ENCODE data around the gene CACNA1I.

DNA sequence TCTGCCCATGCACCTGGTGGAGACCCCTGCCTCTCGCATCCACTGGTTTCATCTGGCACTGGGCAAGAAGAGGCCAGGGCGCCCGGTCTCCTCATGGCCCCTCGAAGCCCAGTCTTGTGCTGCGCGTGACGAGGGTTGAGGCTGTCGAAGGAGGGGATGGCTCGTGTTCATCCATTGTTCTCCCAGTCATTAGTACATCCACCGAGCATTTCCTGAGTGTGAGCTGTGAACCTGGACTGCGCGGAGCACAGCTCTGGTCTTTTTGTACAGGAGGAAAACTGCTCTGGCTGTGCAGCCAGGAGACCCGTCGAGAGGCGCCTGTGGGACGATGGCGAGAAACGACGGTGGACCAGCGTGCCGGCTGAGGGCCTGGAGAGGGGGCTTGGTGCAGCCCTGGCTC, 6.8 kb downstream of the CACNA1I start:
- TF ChIP-seq, protein P1, sequence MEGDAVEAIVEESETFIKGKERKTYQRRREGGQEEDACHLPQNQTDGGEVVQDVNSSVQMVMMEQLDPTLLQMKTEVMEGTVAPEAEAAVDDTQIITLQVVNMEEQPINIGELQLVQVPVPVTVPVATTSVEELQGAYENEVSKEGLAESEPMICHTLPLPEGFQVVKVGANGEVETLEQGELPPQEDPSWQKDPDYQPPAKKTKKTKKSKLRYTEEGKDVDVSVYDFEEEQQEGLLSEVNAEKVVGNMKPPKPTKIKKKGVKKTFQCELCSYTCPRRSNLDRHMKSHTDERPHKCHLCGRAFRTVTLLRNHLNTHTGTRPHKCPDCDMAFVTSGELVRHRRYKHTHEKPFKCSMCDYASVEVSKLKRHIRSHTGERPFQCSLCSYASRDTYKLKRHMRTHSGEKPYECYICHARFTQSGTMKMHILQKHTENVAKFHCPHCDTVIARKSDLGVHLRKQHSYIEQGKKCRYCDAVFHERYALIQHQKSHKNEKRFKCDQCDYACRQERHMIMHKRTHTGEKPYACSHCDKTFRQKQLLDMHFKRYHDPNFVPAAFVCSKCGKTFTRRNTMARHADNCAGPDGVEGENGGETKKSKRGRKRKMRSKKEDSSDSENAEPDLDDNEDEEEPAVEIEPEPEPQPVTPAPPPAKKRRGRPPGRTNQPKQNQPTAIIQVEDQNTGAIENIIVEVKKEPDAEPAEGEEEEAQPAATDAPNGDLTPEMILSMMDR (IDR thresholded peaks at IDR 0.05), result no peak
- no peak for TF ChIP-seq POLR2A (IDR thresholded peaks at IDR 0.05)
